ENCODE results near the gene CLDN5.

The CLDN5 gene

DNA sequence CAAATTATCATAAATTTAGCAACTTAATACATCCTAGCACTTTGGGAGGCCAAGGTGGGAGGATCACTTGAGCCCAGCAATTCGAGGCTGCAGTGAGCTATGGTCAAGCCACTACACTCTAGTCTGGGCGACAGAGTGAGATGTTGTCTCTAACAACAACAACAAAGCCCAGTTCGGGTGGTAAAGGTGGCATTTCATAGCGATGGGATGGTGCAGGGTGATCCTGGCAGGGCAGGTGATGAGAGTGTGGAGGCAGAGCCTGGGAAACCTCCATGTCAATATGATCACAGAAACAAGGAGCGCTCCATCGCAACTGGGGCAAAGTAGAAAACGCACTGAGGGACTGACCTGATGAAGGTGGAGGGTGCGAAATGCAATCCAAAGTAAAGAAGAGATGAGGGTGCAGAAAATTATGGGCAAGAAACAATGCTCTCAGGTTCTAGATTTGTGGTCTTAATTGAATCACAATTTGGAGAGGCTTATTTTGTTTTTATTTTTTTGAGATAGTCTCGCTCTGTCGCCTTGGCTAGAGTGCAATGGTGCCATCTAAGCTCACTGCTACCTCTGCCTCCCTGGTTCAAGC, 32.8 kb upstream of the CLDN5 start:
- no peaks in the 10 kb centered on the region for H3K36me3 ChIP-seq (replicated peaks in 1 of 2; ENCODE audit: control insufficient read depth in 2 of 2, insufficient read depth in 2 of 2, low read length in 2 of 2)
- H3K4me2 ChIP-seq (ENCODE audit: insufficient read depth, low read length, poor library complexity, severe bottlenecking), result no peak overlapping the region
- no peak overlapping the region for H3K9ac ChIP-seq (ENCODE audit: low read depth, low read length, poor library complexity)
- no peaks in the 10 kb centered on the region for H3K9me3 ChIP-seq (replicated peaks in 1 of 2; ENCODE audit: control insufficient read depth in 2 of 2, insufficient read depth in 1 of 2, low read depth in 1 of 2, low read length in 2 of 2)
- no peak overlapping the region for H3K4me3 ChIP-seq (ENCODE audit: low read length in 2 of 2)
- H2BK15ac ChIP-seq (ENCODE audit: low read length), result no peak overlapping the region
- no peaks in the 10 kb centered on the region for H3K79me1 ChIP-seq (ENCODE audit: low read depth, low read length)
- no peak overlapping the region for H2BK12ac ChIP-seq (ENCODE audit: low read length)
- H2BK5ac ChIP-seq (ENCODE audit: low read length), result no peak overlapping the region
- H4K91ac ChIP-seq (ENCODE audit: low read depth, low read length, poor library complexity), result no peak overlapping the region
- H3K23ac ChIP-seq (ENCODE audit: low read depth, low read length, poor library complexity), result no peak overlapping the region
- no peak overlapping the region for H3K18ac ChIP-seq (ENCODE audit: low read length)
- no peak overlapping the region for H2AK5ac ChIP-seq (ENCODE audit: low read depth, low read length)
- no peak overlapping the region for H3K14ac ChIP-seq (ENCODE audit: low read length)
- H3K4me1 ChIP-seq (ENCODE audit: control insufficient read depth in 2 of 2, insufficient read depth in 1 of 2, low read depth in 1 of 2, low read length in 2 of 2), result peaks cover 2 to 5% of the 10 kb centered on the region in 2 donors
- DNase-seq (ENCODE audit: low spot score), result no peak
- no peak overlapping the region for H2AFZ ChIP-seq (ENCODE audit: low read length)
- no peak overlapping the region for H2BK120ac ChIP-seq (ENCODE audit: low read depth, low read length)
- H3K27ac ChIP-seq (replicated peaks; ENCODE audit: low read length), result no peak overlapping the region
- H3K27me3 ChIP-seq (ENCODE audit: control insufficient read depth in 3 of 3, insufficient read depth in 3 of 3, low read depth in 1 of 3, low read length in 3 of 3), result no peaks in the 10 kb centered on the region
- no peak overlapping the region for H4K8ac ChIP-seq (ENCODE audit: low read depth, low read length)
- no CpG with 5 or more reads among the region's 10 CpGs for WGBS, 2 donors (ENCODE audit: extremely low coverage in 2 of 2, insufficient read length in 2 of 2, insufficient replicate concordance in 1 of 2)
- no peak overlapping the region for H3K4ac ChIP-seq (ENCODE audit: low read length)

DNA sequence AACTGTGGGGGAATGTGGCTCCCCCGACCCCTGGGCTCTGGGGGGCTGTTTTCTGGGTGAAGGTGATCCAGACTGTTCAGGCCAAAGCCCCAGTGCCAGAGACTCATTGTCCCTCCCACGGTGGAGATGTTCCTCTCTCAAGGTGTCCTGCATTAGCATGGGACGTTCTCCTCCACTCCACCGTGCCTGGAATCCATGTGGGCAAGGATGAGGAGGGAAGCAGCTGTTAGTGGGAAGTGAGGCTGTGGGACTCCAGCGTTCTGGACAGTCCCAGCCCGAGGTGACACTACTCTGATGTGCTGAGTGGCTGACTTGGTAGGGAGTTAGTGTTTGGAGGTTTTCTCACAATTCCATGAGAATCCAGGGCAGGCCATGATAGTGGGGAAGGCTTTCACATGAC, 31.4 kb upstream of the CLDN5 start:
- H3K27ac ChIP-seq (replicated peaks; ENCODE audit: low read length), result no peak overlapping the region
- H3K4me2 ChIP-seq (ENCODE audit: insufficient read depth, low read length, poor library complexity, severe bottlenecking), result no peak overlapping the region
- peaks cover 2 to 5% of the 10 kb centered on the region in 2 donors for H3K4me1 ChIP-seq (ENCODE audit: control insufficient read depth in 2 of 2, insufficient read depth in 1 of 2, low read depth in 1 of 2, low read length in 2 of 2)
- peak overlapping the region; percentile 0 for H4K8ac ChIP-seq (ENCODE audit: low read depth, low read length)
- H4K91ac ChIP-seq (ENCODE audit: low read depth, low read length, poor library complexity), result no peak overlapping the region
- H3K9me3 ChIP-seq (replicated peaks in 1 of 2; ENCODE audit: control insufficient read depth in 2 of 2, insufficient read depth in 1 of 2, low read depth in 1 of 2, low read length in 2 of 2), result no peaks in the 10 kb centered on the region
- no peak overlapping the region for H3K23ac ChIP-seq (ENCODE audit: low read depth, low read length, poor library complexity)
- H2AFZ ChIP-seq (ENCODE audit: low read length), result no peak overlapping the region
- H3K79me1 ChIP-seq (ENCODE audit: low read depth, low read length), result no peaks in the 10 kb centered on the region
- no peak overlapping the region for H3K14ac ChIP-seq (ENCODE audit: low read length)
- no peak overlapping the region for H3K4ac ChIP-seq (ENCODE audit: low read length)
- H2BK120ac ChIP-seq (ENCODE audit: low read depth, low read length), result no peak overlapping the region
- no peaks in the 10 kb centered on the region for H3K27me3 ChIP-seq (ENCODE audit: control insufficient read depth in 3 of 3, insufficient read depth in 3 of 3, low read depth in 1 of 3, low read length in 3 of 3)
- WGBS, 2 donors (ENCODE audit: extremely low coverage in 2 of 2, insufficient read length in 2 of 2, insufficient replicate concordance in 1 of 2), result no CpG with 5 or more reads among the region's 6 CpGs
- no peak overlapping the region for H2AK5ac ChIP-seq (ENCODE audit: low read depth, low read length)
- no peak overlapping the region for H3K4me3 ChIP-seq (ENCODE audit: low read length in 2 of 2)
- H2BK5ac ChIP-seq (ENCODE audit: low read length), result no peak overlapping the region
- no peaks in the 10 kb centered on the region for H3K36me3 ChIP-seq (replicated peaks in 1 of 2; ENCODE audit: control insufficient read depth in 2 of 2, insufficient read depth in 2 of 2, low read length in 2 of 2)
- H2BK15ac ChIP-seq (ENCODE audit: low read length), result no peak overlapping the region
- H3K18ac ChIP-seq (ENCODE audit: low read length), result no peak overlapping the region
- H2BK12ac ChIP-seq (ENCODE audit: low read length), result no peak overlapping the region
- H3K9ac ChIP-seq (ENCODE audit: low read depth, low read length, poor library complexity), result no peak overlapping the region
- no peak for DNase-seq (ENCODE audit: low spot score)

DNA sequence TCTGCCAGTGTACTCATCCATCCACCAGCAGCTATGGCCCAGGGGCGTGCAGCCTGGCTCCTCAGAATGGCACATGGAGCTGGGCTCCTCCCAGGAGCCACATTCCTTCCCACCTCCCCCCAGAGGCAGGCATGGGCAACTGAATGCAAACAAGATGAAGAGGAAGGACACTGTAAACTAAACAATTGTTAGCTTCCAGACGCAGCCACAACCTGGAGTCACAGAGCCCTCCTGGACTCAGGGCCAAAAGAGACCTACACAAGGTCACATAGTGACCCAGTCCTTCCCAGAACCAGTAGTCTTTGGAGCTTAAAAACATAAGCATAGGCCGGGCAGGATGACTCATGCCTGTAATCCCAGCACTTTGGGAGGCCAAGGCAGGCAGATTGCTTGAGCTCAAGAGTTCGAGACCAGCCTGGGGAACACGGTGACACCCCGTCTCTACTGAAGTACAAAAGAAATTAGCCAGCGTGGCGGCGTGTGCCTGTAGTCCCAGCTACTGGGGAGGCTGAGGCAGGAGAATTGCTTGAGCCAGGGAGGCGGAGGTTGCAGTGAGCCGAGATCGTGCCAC, 30.7 kb upstream of the CLDN5 start:
- Histone ChIP-seq H2AFZ (ENCODE audit: low read length) (peak overlapping the region; percentile 68), H3K4me2 (ENCODE audit: insufficient read depth, low read length, poor library complexity, severe bottlenecking) (no peak overlapping the region), H3K36me3 (replicated peaks in 1 of 2; ENCODE audit: control insufficient read depth in 2 of 2, insufficient read depth in 2 of 2, low read length in 2 of 2) (no peaks in the 10 kb centered on the region), H3K27ac (replicated peaks; ENCODE audit: low read length) (no peak overlapping the region), H2BK12ac (ENCODE audit: low read length) (no peak overlapping the region), H3K4me1 (ENCODE audit: control insufficient read depth in 2 of 2, insufficient read depth in 1 of 2, low read depth in 1 of 2, low read length in 2 of 2) (peaks cover 2 to 5% of the 10 kb centered on the region in 2 donors), H3K9ac (ENCODE audit: low read depth, low read length, poor library complexity) (no peak overlapping the region), H3K27me3 (ENCODE audit: control insufficient read depth in 3 of 3, insufficient read depth in 3 of 3, low read depth in 1 of 3, low read length in 3 of 3) (no peaks in the 10 kb centered on the region), H2BK5ac (ENCODE audit: low read length) (no peak overlapping the region), H3K4me3 (ENCODE audit: low read length in 2 of 2) (no peak overlapping the region), H2BK15ac (ENCODE audit: low read length) (no peak overlapping the region), H2AK5ac (ENCODE audit: low read depth, low read length) (no peak overlapping the region), H3K4ac (ENCODE audit: low read length) (no peak overlapping the region), H3K23ac (ENCODE audit: low read depth, low read length, poor library complexity) (peak overlapping the region; percentile 68), H2BK120ac (ENCODE audit: low read depth, low read length) (no peak overlapping the region), H3K18ac (ENCODE audit: low read length) (peak overlapping the region; percentile 89), H4K91ac (ENCODE audit: low read depth, low read length, poor library complexity) (no peak overlapping the region), H3K9me3 (replicated peaks in 1 of 2; ENCODE audit: control insufficient read depth in 2 of 2, insufficient read depth in 1 of 2, low read depth in 1 of 2, low read length in 2 of 2) (no peaks in the 10 kb centered on the region), H3K14ac (ENCODE audit: low read length) (no peak overlapping the region), H4K8ac (ENCODE audit: low read depth, low read length) (peak overlapping the region; percentile 23), H3K79me1 (ENCODE audit: low read depth, low read length) (no peaks in the 10 kb centered on the region)
- peak; percentile 5 for DNase-seq (ENCODE audit: low spot score)
- no CpG with 5 or more reads among the region's 12 CpGs for WGBS, 2 donors (ENCODE audit: extremely low coverage in 2 of 2, insufficient read length in 2 of 2, insufficient replicate concordance in 1 of 2)

DNA sequence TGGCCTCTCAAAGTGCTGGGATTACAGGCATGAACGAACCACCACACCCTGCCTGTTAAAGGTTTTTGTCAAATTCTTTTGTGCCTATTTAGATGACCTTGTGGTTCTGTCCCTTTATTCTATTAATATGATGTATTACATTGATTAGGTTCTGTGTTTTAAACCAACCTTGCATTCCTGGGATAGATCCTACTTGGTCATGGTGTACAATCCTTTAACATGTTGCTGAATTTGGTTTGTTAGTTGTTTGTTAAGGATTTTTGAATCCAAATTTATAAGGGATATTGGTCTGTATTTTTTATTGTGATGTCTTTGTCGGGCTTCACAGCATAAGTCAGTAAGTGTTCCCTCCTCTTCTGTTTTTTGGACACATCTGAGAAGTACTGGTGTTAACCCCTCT, 29.0 kb upstream of the CLDN5 start:
- H3K18ac ChIP-seq (ENCODE audit: low read length), result no peak overlapping the region
- H2BK5ac ChIP-seq (ENCODE audit: low read length), result no peak overlapping the region
- no peak overlapping the region for H2AFZ ChIP-seq (ENCODE audit: low read length)
- H3K79me1 ChIP-seq (ENCODE audit: low read depth, low read length), result no peaks in the 10 kb centered on the region
- H3K4me3 ChIP-seq (ENCODE audit: low read length in 2 of 2), result no peak overlapping the region
- no peak overlapping the region for H3K4ac ChIP-seq (ENCODE audit: low read length)
- H3K27me3 ChIP-seq (ENCODE audit: control insufficient read depth in 3 of 3, insufficient read depth in 3 of 3, low read depth in 1 of 3, low read length in 3 of 3), result no peaks in the 10 kb centered on the region
- H4K91ac ChIP-seq (ENCODE audit: low read depth, low read length, poor library complexity), result no peak overlapping the region
- H3K9ac ChIP-seq (ENCODE audit: low read depth, low read length, poor library complexity), result no peak overlapping the region
- H3K9me3 ChIP-seq (replicated peaks in 1 of 2; ENCODE audit: control insufficient read depth in 2 of 2, insufficient read depth in 1 of 2, low read depth in 1 of 2, low read length in 2 of 2), result no peaks in the 10 kb centered on the region
- H3K23ac ChIP-seq (ENCODE audit: low read depth, low read length, poor library complexity), result no peak overlapping the region
- H2BK12ac ChIP-seq (ENCODE audit: low read length), result no peak overlapping the region
- no peak overlapping the region for H3K14ac ChIP-seq (ENCODE audit: low read length)
- no peaks in the 10 kb centered on the region for H3K36me3 ChIP-seq (replicated peaks in 1 of 2; ENCODE audit: control insufficient read depth in 2 of 2, insufficient read depth in 2 of 2, low read length in 2 of 2)
- DNase-seq (ENCODE audit: low spot score), result no peak
- H3K4me2 ChIP-seq (ENCODE audit: insufficient read depth, low read length, poor library complexity, severe bottlenecking), result no peak overlapping the region
- H2BK120ac ChIP-seq (ENCODE audit: low read depth, low read length), result no peak overlapping the region
- no CpG with 5 or more reads among the region's 2 CpGs for WGBS, 2 donors (ENCODE audit: extremely low coverage in 2 of 2, insufficient read length in 2 of 2, insufficient replicate concordance in 1 of 2)
- H3K27ac ChIP-seq (replicated peaks; ENCODE audit: low read length), result no peak overlapping the region
- H2BK15ac ChIP-seq (ENCODE audit: low read length), result no peak overlapping the region
- no peak overlapping the region for H4K8ac ChIP-seq (ENCODE audit: low read depth, low read length)
- H3K4me1 ChIP-seq (ENCODE audit: control insufficient read depth in 2 of 2, insufficient read depth in 1 of 2, low read depth in 1 of 2, low read length in 2 of 2), result peaks cover 2 to 5% of the 10 kb centered on the region in 2 donors
- H2AK5ac ChIP-seq (ENCODE audit: low read depth, low read length), result no peak overlapping the region
